Stimulated activated CD8-positive, alpha-beta memory T cell treated with anti-CD3 and anti-CD28 coated beads, Interleukin-12 subunit alpha, Interleukin-12 subunit beta, amount 100 ng/mL, for 1 hour (primary cell): ENCODE data around the gene RIPOR3.

Source experiments
- DNase-seq: peaks from one replicate; pipeline ENCODE4 v3.0.0-alpha.2; 2020; ENCODE audit warnings: low read depth

The RIPOR3 gene

GRCh38 chr20:50690650-50691572, at the start of gene RIPOR3:
Gene RIPOR3 (minus strand): TSS chr20:50691542. CDS start chr20:50691128, 414 bp downstream.
- no peak for DNase-seq

- no peak for DNase-seq
Observed at GRCh38 chr20:50737352-50737751, 46.0 kb upstream of the RIPOR3 start.

DNA sequence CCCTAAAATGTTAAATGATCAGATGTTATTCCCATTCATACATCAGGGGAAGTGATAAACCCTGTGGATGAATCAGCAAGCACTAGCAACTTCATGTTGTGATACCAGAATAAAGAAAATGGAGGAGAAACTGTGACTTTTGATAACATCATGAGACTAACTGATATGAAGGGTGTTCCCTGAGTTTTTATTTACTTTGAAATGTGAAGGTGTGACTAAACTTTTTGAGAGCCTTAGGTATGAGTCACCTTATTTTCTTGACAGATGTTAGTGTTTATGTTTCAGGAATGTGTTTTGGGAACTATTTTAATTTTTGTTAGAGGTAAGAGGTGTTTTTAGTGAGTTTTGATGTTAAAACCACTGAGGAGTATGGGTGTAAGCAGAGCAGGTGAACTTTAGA, 44.5 kb upstream of the RIPOR3 start:
- no peak for DNase-seq

- no peak for DNase-seq
Observed at GRCh38 chr20:50734730-50735679, 43.7 kb upstream of the RIPOR3 start.

DNA sequence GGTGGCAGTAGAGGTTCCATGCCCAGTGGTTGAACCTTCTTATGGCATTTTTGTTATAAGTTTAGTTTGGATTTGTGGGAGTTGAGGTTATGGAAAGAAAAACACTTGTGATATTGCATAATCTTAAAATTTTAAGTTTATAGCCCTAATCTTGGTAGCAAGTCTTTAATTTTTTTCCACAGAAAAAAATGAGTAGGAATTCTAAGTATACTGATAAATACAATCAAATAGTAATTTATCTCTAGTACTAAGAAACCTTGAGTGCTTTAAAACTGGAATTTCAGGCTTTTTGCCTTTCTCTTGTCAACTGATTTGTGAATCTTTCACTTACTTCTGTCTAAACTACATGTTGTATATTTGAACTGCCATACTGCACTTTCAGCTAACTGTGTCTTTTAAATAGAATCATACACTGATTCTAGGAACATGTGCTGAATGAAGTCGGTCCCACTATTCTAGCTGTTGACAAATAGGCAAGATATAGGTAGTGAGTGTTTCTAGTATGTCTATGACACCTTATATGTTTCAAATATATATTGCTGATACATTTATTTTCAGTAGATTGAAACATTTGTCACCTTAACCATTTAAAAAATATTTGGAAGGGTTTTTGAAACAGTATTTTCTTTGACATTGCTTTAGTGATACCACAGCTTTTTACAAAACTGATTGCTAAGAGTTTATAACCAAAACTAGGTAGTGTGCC, 42.5 kb upstream of the RIPOR3 start:
- DNase-seq, result no peak

- DNase-seq, result no peak
Observed at GRCh38 chr20:50731930-50732690, 40.8 kb upstream of the RIPOR3 start.

GRCh38 chr20:50731055-50731929, 40.0 kb upstream of the RIPOR3 start, which contains the start of gene PARD6B:
Gene PARD6B (plus strand): TSS chr20:50731580. CDS start chr20:50731787, 207 bp downstream.
- peak; percentile 99 for DNase-seq

DNA sequence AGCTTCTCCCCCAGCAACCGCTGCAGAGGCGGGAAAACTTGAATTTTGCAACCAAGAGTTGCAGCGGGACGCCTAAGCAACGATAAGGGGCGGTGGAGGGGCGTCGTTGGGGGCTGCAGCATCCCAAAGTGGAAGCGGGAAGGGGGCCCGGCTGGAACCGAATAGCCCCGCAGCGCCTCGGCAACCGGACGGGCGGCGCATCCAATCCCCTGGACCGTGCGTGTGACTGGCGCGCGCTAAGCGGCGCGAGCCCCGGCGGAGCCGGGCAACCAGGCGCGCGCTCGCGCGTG, 39.4 kb upstream of the RIPOR3 start:
- no peak for DNase-seq

DNA sequence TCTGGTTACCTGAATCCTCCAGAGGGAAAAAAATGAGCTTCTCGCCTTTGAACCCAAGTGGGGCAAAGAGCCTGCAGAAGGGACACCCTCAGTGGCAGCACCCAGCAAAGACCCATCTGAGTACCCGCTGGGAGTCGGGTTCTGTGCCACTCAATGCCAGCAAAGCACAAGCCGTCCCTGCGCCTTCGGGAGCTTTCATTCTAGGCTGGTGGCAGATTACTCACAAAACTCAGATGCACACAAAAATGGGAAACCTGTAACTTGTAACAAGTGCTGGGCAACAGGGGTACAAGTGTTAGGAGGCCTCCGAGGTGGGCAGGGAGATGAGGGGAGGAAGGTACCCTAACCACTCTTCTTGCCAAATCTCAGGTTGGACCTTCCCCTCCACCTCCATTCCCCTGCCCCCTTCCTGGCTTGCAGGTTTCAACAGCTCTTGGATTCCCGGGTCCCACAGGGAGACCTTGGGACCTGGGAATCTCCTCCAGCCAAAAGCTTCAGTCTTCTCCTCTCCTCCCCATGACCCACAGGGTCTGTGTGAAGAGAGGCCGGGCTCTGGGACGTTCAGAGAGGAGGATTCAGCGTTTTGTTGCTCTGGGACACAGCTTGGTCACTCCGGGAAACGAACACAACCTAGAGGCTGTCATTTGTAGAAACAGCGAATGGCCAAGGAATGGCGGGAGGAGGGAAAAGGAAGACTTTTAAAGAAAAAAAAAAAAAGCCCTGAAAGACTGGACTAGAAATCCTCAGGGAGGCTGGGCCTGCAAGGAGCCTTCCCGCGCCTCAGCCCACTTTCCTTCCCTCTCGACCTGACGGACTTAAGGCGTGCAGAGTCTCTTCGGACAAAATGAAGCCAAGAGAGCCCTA, 38.8 kb upstream of the RIPOR3 start:
- no peak for DNase-seq

DNA sequence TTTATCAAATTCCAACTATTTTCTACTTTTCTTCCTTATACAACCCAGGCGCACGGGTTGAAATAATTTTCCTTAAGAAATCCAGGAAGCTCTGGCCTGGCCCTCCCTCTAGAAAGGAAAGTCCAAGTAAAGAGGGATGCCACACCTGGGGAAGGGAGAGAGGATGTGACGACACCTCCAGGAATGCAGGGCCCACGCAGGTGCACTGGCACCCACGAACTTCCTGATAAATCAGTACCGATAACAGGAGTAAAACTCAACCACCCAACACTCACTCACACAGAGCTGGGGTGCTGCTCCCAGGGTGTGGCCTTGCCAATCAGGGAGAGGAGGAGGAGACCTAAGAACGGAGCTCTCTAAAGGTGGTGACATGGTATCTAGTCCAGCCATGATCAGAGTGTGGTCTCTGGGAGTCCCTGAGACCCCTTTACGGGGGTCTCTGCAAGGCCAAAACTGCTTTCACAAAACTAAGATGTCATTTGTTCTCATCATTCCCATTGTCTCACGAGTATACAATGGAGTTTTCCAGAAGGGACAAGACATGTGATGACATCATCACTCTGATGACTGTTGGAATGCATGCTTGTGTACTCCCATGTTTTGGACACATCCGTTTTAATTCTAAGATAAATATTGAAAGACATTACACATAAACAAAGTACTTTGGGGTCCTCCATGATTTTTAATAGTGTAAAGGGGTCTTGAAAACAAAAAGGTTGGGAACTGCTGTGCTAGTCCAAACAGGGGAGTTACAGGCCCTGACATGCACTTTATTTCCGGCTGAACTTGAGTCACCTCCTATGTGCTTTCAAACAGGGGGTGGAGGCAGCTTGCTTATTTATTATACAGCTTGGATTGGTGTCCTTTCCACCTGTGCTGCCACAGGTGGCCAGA, 37.9 kb upstream of the RIPOR3 start:
- DNase-seq, result no peak

- DNase-seq, result no peak
Observed at GRCh38 chr20:50728486-50728980, 37.2 kb upstream of the RIPOR3 start.

DNA sequence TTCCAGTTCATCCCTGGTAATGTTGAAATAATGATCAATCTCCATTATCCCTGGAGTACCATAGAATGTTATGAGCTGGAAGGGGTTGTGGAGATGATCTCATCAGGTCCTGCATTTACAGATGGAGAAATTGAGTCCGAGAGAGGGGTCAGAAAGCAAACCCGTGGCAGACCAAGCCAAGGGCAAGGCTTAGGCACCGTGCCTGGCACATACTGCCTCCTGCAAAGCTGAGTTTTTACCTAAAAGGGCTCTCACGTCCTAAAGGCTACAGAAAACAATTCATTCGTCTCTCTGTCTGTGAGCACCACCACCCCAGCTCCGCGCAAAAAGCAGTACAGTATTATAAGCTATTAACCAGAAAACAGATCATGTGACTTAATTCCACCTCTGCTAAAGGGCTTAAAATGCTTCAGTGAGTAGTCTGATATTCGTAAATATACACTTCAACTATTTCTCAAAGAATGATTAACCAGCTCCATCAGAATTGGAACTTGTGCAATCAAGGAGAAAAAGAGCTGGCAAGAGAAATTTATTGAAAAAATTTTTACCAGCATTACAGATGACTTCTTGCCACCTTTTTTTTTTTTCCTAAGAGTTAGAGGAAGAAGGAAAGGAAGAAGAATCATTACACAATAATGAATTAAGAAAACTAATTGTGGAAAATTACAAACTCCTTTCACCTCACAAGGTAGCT, 36.6 kb upstream of the RIPOR3 start:
- no peak for DNase-seq

- no peak for DNase-seq
Observed at GRCh38 chr20:50726955-50727791, 35.8 kb upstream of the RIPOR3 start.

- no peak for DNase-seq
Observed at GRCh38 chr20:50725724-50726005, 34.3 kb upstream of the RIPOR3 start.

GRCh38 chr20:50724851-50725723, 33.7 kb upstream of the RIPOR3 start:
- DNase-seq, result no peak
